HG03135 (cell line): ENCODE results near the gene COTL1.

Source experiments
- ATAC-seq: cut with Tn5 transposase; IDR thresholded peaks from one replicate; pipeline ENCODE4 v1.9.1; 2021; ENCODE audit warnings: mild to moderate bottlenecking, moderate library complexity; ENCODE audit not compliant: unreplicated experiment

Gene COTL1

GRCh38 chr16:84597931-84598351 is 19.9 kb downstream of the COTL1 start:
- ATAC-seq = no peak

GRCh38 chr16:84597528-84597896 is 20.4 kb downstream of the COTL1 start:
- ATAC-seq = no peak

- no peak for ATAC-seq
Observed at GRCh38 chr16:84596801-84597527, 20.9 kb downstream of the COTL1 start.

GRCh38 chr16:84596161-84596560 is 21.7 kb downstream of the COTL1 start:
- ATAC-seq = no peak

GRCh38 chr16:84595052-84595481 is 22.8 kb downstream of the COTL1 start:
- ATAC-seq = no peak

- ATAC-seq = no peak
Observed at GRCh38 chr16:84594725-84595038, 23.2 kb downstream of the COTL1 start.

GRCh38 chr16:84593825-84594724 is 23.8 kb downstream of the COTL1 start:
- peak; percentile 90 for ATAC-seq

- no peak for ATAC-seq
Observed at GRCh38 chr16:84592718-84593117, 25.2 kb downstream of the COTL1 start.

- ATAC-seq = no peak
Observed at GRCh38 chr16:84589975-84590719, 27.7 kb downstream of the COTL1 start.

GRCh38 chr16:84588991-84589390 is 28.9 kb downstream of the COTL1 start:
- ATAC-seq = no peak

- peak; percentile 45 for ATAC-seq
Observed at GRCh38 chr16:84585886-84586285, 32.0 kb downstream of the COTL1 start.

- ATAC-seq = no peak
Observed at GRCh38 chr16:84585467-84585866, 32.4 kb downstream of the COTL1 start.

GRCh38 chr16:84584678-84585077 is 33.2 kb downstream of the COTL1 start:
- ATAC-seq = no peak

GRCh38 chr16:84583995-84584394 is 33.9 kb downstream of the COTL1 start:
- no peak for ATAC-seq

GRCh38 chr16:84582958-84583516 is 34.8 kb downstream of the COTL1 start:
- ATAC-seq = no peak

GRCh38 chr16:84581158-84581557 is 36.7 kb downstream of the COTL1 start:
- no peak for ATAC-seq

GRCh38 chr16:84579936-84580335 is 37.9 kb downstream of the COTL1 start:
- ATAC-seq = no peak

GRCh38 chr16:84578538-84579126 is 39.2 kb downstream of the COTL1 start:
- ATAC-seq = no peak

GRCh38 chr16:84577034-84577803 is 40.7 kb downstream of the COTL1 start:
- no peak for ATAC-seq

- ATAC-seq = no peak
Observed at GRCh38 chr16:84575914-84576313, 42.0 kb downstream of the COTL1 start.
